NOMO-1 treated with dmso at 0.1 percent for 144 hours (cell line): ENCODE results near the gene RSU1.

ENCODE experiments used
- DNase-seq: peaks from one replicate; lab custom pipeline; 2025; ENCODE audit not compliant: unreplicated experiment; lab: John Stamatoyannopoulos, UW

Gene RSU1

DNA sequence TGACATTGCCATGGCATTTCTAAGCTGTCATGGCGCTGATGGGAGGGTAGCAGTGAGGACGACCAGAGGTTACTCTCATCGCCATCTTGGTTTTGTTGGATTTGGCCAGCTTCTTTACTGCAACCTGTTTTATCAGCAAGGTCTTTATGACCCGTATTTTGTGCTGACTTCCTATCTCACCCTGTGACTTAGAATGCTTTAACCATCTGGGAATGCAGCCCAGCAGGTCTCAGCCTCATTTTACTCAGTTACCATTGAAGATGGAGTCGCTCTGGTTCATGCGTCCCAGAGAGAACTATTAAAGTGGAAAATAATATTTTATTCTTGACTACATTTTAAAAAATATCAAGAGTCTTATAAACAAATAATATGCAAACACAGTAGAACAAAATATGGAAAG, 131.7 kb downstream of the RSU1 start:
- DNase-seq = no peak

DNA sequence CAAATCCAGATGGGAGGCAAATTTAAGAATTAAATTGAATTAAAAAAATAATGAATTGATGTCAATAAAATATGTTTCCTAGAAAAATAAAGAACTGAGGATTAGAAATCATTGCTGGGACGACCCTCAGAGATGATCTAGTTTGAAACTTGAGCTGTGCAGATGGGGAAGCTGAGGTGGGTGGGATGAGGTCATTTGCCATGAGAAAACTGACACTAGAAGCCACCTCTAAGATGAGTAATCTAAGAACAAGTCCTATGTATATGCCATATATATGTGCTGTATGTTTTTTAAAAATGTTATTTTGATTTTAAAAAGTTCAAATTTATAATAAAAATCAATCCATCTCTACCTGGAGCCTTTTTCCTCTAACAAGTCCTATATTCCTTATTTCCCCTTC, 135.7 kb downstream of the RSU1 start:
- DNase-seq = no peak

DNA sequence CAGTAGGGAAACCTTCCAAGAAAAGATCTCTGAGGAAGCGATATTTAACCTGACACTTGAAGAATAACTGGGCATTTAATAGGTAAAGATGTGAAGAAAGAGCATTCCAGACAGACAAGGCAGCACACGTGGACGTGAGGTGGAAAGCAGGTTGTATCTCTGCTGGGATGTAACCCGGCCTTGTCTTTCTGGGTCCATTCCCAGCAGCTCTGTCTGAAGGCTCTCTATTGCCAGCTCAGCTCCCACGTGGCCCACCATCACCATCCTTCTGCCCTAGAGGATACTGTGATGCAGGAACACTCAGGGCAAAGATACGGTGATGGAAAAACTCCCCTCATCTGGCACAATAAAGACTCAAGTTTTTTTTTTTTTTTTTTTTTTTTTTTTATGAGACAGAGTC, 137.7 kb downstream of the RSU1 start:
- no peak for DNase-seq

DNA sequence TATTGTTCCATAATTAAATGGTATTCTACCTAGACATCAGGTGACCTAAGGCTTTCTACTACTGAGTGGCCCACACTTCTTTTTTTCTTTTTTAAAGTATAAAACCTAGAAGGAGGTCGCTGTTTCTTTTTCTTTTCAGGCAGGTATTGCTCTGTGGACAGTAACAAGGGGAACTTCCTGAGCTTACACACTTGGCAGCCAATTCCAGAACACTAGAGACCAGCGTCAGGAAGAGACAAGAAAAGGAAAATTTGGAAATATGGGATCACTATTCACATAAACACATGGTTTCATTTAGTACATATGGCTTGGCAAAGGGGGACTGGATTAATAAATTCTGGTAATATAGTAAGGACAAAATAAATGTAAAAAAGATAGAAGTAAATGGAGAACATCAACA, 141.9 kb downstream of the RSU1 start:
- DNase-seq = no peak

- DNase-seq = no peak
These were observed 143.0 kb downstream of the RSU1 start for GRCh38 chr10:16674147-16674703.

GRCh38 chr10:16673443-16673842, 143.8 kb downstream of the RSU1 start:
- DNase-seq = no peak

DNA sequence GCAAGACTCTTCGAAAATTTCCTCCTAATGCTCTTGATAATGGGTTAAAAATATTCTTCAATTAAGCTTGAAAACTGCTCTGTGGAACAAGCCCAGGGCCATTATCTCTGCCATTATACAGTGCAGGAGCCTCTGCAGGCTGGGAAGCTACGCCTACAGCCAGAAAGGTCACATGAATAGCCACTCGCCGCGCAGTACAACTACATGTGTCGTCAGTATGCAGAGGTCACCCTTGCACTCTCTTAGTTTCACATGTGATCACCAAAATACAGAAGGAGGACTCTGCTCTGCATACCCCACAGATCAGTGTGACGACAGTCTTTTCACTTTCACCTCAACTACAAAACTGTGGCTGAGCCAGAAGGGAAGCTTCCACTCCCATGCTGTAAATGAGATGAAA, 153.8 kb downstream of the RSU1 start:
- no peak for DNase-seq

GRCh38 chr10:16662923-16663322, 154.3 kb downstream of the RSU1 start:
- DNase-seq = no peak

GRCh38 chr10:16656895-16657294, 160.3 kb downstream of the RSU1 start:
- DNase-seq = no peak

DNA sequence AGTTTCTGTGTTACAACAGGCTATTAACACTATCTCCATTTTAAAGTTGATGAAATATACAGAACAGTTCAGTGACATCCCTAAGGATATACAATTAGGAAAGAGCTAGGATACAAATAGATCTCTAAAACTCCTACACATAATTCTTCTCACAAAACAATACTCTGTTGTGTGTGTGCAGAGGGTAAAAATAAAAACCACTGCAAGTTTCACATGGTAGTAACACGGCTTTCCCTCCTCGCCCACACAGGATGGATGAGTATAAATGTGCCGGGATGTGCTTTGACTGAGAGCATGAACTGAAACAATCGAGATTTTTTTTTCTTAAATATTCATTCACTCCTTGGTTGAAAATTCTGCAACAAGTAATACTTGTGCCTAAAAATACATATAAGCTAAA, 164.0 kb downstream of the RSU1 start:
- DNase-seq = no peak

- DNase-seq = no peak
These were observed 165.1 kb downstream of the RSU1 start for GRCh38 chr10:16652154-16652553.

DNA sequence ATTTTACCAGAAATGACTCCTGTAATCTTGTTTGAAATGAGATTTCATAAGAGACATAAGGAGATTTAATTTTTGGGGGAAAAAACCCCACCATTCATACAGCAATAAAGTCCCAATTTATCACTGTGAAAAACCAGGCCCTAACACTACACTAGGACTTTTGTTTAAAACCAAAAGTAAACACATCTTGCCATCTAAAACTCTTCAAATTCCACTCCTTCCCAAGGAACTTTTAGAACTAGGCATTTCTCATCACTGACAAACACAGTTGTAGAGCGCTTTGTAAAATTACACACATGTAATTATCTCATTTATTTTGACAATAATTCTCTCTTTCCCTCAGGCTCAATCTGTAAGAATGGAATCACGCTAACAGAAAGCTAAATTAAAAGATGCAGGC, 167.5 kb downstream of the RSU1 start:
- DNase-seq = no peak

DNA sequence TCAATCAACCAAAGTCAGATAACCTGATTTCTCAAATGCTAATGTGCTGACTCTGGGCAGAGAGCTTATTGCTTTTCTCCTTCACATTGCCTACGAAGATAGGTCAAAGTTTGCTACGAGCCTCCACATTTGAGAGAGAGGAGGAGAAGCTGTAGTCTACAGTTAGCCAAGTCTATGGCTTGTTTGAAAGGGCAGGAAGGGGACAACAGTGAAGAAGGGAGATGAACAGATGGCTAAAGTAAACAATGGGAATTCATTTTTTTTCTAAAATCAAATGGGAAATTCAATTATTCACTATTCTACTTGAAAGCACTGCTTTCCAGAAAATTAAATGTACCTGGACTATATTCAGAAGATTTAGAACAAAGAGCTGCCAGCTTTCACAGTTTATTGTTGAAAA, 168.9 kb downstream of the RSU1 start:
- no peak for DNase-seq

DNA sequence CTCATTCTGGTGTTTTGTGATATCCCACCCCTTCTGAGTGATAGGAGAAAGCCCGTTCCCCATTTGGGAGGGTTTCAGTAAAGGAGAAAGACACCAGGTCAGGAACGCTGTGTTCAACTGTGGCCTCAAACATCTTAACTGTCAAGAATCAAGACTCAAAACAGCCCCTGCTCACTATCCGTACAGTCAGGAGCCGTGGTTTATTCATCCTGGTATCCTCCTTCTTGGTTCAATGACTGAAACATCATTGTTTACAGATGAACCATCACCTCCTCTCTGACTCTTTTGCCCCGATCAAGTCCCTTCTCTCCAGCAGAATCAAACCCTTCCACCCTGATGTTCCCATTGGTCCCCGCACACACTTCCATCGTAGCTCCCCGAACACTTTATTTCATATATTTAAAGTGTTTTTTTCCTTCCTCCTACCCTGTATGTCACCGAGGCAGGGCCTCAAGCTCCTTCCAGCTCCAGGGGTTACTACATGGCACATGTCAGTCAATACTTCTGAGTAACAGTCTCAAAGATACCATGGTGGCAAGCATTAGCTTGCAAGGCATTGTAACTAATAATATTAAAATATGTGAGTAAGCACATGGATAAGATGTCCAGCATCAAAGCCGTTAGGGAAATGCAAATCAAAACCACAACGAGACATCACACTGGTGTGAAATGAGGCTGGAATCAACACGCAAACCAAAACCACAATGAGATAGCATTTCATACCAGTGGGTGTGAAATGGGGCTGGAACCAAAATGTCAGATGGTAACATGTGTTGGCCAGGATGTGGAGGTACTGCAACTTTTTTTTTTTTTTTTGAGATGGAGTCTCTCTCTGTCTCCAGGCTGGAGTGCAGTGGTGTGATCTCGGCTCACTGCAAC, 170.8 kb downstream of the RSU1 start:
- no peak for DNase-seq

- DNase-seq = no peak
These were observed 173.1 kb downstream of the RSU1 start for GRCh38 chr10:16644146-16644545.

DNA sequence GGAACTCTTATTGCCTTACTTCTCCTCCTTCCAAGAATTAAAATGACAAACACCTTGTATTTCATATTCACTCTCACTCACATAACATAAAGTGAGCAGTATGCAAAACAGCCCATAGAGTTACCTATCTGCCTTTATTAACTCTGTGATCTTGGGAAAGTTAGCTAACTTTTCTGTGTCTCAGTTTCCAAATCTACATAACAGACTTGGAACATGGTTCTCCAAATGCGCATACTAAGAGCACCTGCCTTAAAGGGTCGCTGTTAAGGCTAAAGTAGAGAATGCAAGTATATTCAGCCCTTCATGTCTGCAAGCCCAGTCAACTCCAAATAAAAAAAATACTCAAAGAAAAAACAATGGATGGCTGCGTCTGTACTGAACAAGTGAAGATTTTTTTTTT, 173.7 kb downstream of the RSU1 start:
- no peak for DNase-seq

GRCh38 chr10:16640153-16640552, 177.1 kb downstream of the RSU1 start:
- DNase-seq = no peak

DNA sequence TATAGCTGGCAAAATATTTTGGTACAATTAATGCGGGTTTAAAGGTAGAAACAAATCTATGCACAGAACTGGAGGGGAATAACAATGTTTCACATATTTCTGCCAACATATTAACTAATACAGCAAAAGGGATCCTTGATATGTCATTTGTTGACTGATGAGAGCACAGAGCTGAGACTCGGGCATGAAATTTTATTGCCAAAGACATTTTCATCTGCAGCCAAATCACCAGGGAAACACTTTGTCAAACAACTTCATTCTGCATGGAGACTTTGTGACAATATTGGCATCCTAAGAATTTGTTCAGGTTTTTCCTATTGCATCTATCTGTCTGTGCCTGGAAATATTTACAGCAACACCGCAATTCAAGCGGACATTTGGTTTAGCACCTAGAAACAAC, 177.8 kb downstream of the RSU1 start:
- no peak for DNase-seq

DNA sequence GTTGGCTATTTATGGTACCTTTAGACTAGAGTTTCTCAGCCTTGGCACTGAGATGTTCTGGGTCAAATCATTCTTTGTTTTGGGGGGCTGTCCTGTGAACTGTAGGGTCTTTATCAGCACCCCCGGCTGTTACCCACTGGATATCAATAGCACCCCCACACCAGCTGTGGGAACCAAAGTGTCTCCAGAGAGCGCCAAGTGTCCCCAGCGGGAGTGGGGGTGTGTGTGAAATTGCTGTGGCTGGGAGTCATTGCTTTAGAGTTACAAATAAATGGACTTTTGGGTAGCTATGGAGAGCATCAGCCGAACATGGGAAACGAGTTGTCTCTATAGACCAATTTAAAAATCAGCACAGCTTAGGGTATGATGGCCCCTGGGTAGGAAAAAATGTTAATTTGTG, 184.2 kb downstream of the RSU1 start:
- DNase-seq = no peak

DNA sequence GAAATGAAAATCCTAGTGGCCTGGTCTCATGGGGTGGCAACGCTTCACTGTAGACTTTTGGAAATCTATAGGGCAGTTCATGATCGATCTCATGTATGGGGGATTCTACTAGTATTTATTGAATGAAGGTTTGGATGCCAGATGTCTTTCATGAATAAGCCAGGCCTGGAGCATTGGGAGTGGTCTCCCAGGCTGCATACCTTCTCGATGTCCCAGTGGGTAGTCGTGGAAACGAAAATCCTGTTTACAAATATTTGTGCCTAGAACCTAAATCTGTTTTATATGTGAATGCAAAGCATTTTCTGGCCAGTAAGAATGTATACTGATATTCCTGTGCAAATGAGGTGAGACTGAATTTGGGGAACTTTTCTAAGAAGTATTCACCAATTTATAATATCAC, 190.5 kb downstream of the RSU1 start:
- no peak for DNase-seq

GRCh38 chr10:16612981-16613355, 204.3 kb downstream of the RSU1 start:
- no peak for DNase-seq

- no peak for DNase-seq
These were observed 204.9 kb downstream of the RSU1 start for GRCh38 chr10:16612115-16612980.
